A549 treated with Mapracorat at 1 μM for 4 hours (cell line): ENCODE results near the gene HOXA5. TPM values are rescaled to one million over a fixed set of nuclear protein-coding genes. Genes with fewer than 3 reads are reported as not detected.

Experiments used
- total RNA-seq: library from RNA; stranded (reverse); fragments of 200-300 nt; extraction: Qiagen RNA extraction; gene quantifications from 5 replicates; pipeline ENCODE4 v1.2.3, GENCODE V29; 2022

HOXA5 gene
- 3.4 to 6.8 TPM (median 5.8 TPM) in 5 replicates for total RNA-seq

GRCh38 chr7:27143023-27143949 is at the start of gene HOXA5:
HOXA5 (minus strand) TSS chr7:27143681; CDS start chr7:27143607, 74 bp downstream.

GRCh38 chr7:27185013-27185853 is 41.8 kb upstream of the HOXA5 start, which contains the start of gene HOXA11:
HOXA11 (minus strand) TSS chr7:27185232; CDS start chr7:27185144, 88 bp downstream.

GRCh38 chr7:27173956-27174873 is 30.7 kb upstream of the HOXA5 start, which contains the start of gene HOXA10:
HOXA10 (minus strand) TSS chr7:27174320; CDS start chr7:27174306, 14 bp downstream.

GRCh38 chr7:27165089-27165995 is 21.9 kb upstream of the HOXA5 start, which contains the start of gene HOXA9:
HOXA9 (minus strand) TSS chr7:27165537; CDS start chr7:27165457, 80 bp downstream.

GRCh38 chr7:27156508-27156898 is 13.0 kb upstream of the HOXA5 start, which contains the start of gene HOXA7:
HOXA7 (minus strand) TSS chr7:27156675; CDS start chr7:27156545, 130 bp downstream.

GRCh38 chr7:27151931-27152815 is 8.7 kb upstream of the HOXA5 start, which contains the start of gene HOXA3:
HOXA3 (minus strand) TSS chr7:27152583; CDS start chr7:27110640, 41,943 bp downstream.

GRCh38 chr7:27147199-27148030 is 3.9 kb upstream of the HOXA5 start, which contains the start of gene HOXA6:
HOXA6 (minus strand) TSS chr7:27147774; CDS start chr7:27147749, 25 bp downstream.

GRCh38 chr7:27130540-27131389 is 12.7 kb downstream of the HOXA5 start, which contains the start of gene HOXA4:
HOXA4 (minus strand) TSS chr7:27130757; CDS start chr7:27130733, 24 bp downstream.

GRCh38 chr7:27102581-27103442 is 40.7 kb downstream of the HOXA5 start, which contains the start of gene HOXA2:
HOXA2 (minus strand) TSS chr7:27102683; CDS start chr7:27102500, 183 bp downstream.

GRCh38 chr7:27095897-27096767 is 47.3 kb downstream of the HOXA5 start, which contains the start of gene HOXA1:
HOXA1 (minus strand) TSS chr7:27096000; CDS start chr7:27095912, 88 bp downstream.

Other genes with a start within 250 kb of the HOXA5 start
- 2.5 to 3.4 TPM (median 3.0 TPM) in 5 replicates for gene HOXA1, start 47.7 kb downstream of the HOXA5 start, total RNA-seq
- gene HOXA2, start 41.0 kb downstream of the HOXA5 start, total RNA-seq, result 0.66 to 0.89 TPM (median 0.83 TPM) in 5 replicates
- gene HOXA4, start 12.9 kb downstream of the HOXA5 start, total RNA-seq, result 1.3 to 2.2 TPM (median 1.8 TPM) in 5 replicates
- 0.74 to 1.8 TPM (median 1.6 TPM) in 5 replicates for gene HOXA6, start 4.1 kb upstream of the HOXA5 start, total RNA-seq
- gene HOXA3, start 8.9 kb upstream of the HOXA5 start, total RNA-seq, result 4.0 to 6.9 TPM (median 6.0 TPM) in 5 replicates
- 4.1 to 5.5 TPM (median 5.0 TPM) in 5 replicates for gene HOXA7, start 13.0 kb upstream of the HOXA5 start, total RNA-seq
- 0.41 to 1.4 TPM (median 0.73 TPM) in 5 replicates for gene HOXA9, start 21.9 kb upstream of the HOXA5 start, total RNA-seq
- gene HOXA10, start 30.6 kb upstream of the HOXA5 start, total RNA-seq, result 6.8 to 7.8 TPM (median 7.7 TPM) in 5 replicates
- gene HOXA11, start 41.6 kb upstream of the HOXA5 start, total RNA-seq, result 0.45 to 0.89 TPM (median 0.52 TPM) in 5 replicates
- 1.7 to 2.2 TPM (median 2.1 TPM) in 5 replicates for gene HOXA13, start 56.4 kb upstream of the HOXA5 start, total RNA-seq
- gene EVX1, start 99.1 kb upstream of the HOXA5 start, total RNA-seq, result 0.07 to 0.21 TPM (median 0.14 TPM) in 5 replicates